Nephron (organoid): ENCODE results near the gene OR14C36.

Experiments
- H3K27ac Mint-ChIP-seq, 3 experiments: 2 replicates each; pipeline ENCODE4 v1.8.0; 2020; ENCODE audit warnings: mixed read lengths in 3 of 3, mild to moderate bottlenecking in 2 of 3, moderate library complexity in 1 of 3
- H3K27me3 Mint-ChIP-seq: 2 replicates; pipeline ENCODE4 v1.8.0; 2021; ENCODE audit warnings: low read depth, mild to moderate bottlenecking, moderate library complexity, mixed read lengths
- H3K36me3 Mint-ChIP-seq: 2 replicates; pipeline ENCODE4 v1.8.0; 2020; ENCODE audit warnings: low read depth, mixed read lengths
- H3K4me1 Mint-ChIP-seq: 2 replicates; pipeline ENCODE4 v1.8.0; 2020; ENCODE audit warnings: mixed read lengths
- H3K4me3 Mint-ChIP-seq, 3 experiments: 2 replicates each; pipeline ENCODE4 v1.8.0; 2020; ENCODE audit warnings: mild to moderate bottlenecking in 3 of 3, mixed read lengths in 3 of 3, moderate library complexity in 2 of 3
- H3K9me3 Mint-ChIP-seq: 2 replicates; pipeline ENCODE4 v1.8.0; 2020; ENCODE audit warnings: mixed read lengths
- TF ChIP-seq, protein P1 (sequence below), 3 experiments: fragments of 200-600 bp; sonication (generic); IDR thresholded peaks; one replicate each; pipeline ENCODE4 v1.5.0; 2021; ENCODE audit warnings: antibody characterized with exemption in 3 of 3; ENCODE audit not compliant: unreplicated experiment in 3 of 3

The OR14C36 gene

DNA sequence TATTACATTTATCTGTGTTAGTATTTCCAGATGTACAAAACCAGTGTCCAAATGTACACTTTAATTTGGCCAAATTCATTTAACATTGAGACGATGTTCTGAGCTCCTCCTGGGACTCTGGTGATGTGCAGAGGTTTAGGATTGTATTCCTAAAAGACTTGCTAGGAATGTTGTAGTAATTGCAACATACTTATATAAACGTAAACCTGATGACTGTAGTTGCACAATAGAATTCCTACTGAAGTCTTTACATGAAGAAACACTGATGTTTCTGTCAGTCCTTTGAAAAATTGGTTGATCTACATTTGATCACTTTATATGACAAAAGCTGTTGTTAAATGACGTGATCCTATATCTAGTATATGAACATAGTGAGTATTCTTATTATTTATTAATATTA is 5.1 kb upstream of the OR14C36 start:
- Mint-ChIP-seq H3K27ac (no peak overlapping the region), H3K4me3 (no peak overlapping the region), H3K36me3 (peaks cover 3% of the 10 kb centered on the region), H3K9me3 (peaks cover 34% of the 10 kb centered on the region), H3K27me3 (no peaks in the 10 kb centered on the region), H3K4me1 (no peaks in the 10 kb centered on the region)
- TF ChIP-seq, protein P1, sequence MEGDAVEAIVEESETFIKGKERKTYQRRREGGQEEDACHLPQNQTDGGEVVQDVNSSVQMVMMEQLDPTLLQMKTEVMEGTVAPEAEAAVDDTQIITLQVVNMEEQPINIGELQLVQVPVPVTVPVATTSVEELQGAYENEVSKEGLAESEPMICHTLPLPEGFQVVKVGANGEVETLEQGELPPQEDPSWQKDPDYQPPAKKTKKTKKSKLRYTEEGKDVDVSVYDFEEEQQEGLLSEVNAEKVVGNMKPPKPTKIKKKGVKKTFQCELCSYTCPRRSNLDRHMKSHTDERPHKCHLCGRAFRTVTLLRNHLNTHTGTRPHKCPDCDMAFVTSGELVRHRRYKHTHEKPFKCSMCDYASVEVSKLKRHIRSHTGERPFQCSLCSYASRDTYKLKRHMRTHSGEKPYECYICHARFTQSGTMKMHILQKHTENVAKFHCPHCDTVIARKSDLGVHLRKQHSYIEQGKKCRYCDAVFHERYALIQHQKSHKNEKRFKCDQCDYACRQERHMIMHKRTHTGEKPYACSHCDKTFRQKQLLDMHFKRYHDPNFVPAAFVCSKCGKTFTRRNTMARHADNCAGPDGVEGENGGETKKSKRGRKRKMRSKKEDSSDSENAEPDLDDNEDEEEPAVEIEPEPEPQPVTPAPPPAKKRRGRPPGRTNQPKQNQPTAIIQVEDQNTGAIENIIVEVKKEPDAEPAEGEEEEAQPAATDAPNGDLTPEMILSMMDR (IDR thresholded peaks at IDR 0.05; ENCODE audit: unreplicated experiment in 3 of 3) = no peak

DNA sequence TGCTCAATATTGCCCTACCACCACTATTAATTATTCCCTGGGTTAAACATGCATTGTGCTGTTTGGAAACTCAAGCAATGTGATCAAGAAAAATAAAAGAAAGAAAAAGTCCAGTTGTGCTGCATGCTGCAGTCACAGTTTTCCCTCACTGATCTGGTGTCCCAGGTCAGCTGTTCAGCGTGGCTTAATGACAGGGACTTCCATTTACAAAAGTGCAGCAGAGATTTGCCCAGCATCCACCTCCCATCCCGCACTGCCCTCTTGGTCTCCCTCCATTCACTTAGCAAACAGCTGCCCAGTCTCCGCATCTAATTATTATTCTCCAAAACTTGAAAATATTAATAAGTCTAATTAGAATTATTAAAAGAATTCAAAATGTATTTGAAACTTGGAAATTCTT is 10.8 kb downstream of the OR14C36 start:
- H3K9me3 Mint-ChIP-seq = peaks cover 28% of the 10 kb centered on the region
- no peak overlapping the region for H3K27ac Mint-ChIP-seq
- TF ChIP-seq, protein P1 (IDR thresholded peaks at IDR 0.05; ENCODE audit: unreplicated experiment in 3 of 3) = no peak
- H3K36me3 Mint-ChIP-seq = no peaks in the 10 kb centered on the region
- H3K4me1 Mint-ChIP-seq = no peaks in the 10 kb centered on the region
- H3K27me3 Mint-ChIP-seq = no peaks in the 10 kb centered on the region
- H3K4me3 Mint-ChIP-seq = no peak overlapping the region

DNA sequence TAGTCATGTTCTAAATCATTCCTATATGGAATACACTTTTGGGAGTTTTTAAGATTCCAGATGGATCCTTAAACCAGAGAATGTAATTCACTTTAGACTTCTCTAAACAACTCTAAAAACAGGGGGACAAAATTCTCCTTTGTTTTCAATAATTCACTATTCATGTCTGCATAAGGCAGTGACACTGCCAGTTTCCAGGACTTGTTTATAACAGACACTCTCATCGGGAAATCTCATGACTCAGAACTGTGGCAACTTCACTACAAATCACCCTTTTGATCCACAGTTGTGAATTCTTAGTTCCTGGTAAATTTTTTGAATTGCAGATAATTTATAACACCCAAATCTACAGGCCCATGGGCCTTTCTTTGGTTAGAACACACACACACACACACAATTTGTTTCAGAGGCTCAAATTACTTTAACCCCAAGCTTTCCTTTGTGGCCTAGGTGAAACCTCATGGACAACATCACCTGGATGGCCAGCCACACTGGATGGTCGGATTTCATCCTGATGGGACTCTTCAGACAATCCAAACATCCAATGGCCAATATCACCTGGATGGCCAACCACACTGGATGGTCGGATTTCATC is 12.6 kb downstream of the OR14C36 start, which contains the start of gene OR2T4:
TSS of gene OR2T4 (plus strand) at position 545 of the 595 bp plus-strand sequence. CDS start at position 545, 0 bp downstream.
- TF ChIP-seq, protein P1 (IDR thresholded peaks at IDR 0.05; ENCODE audit: unreplicated experiment in 3 of 3) = no peak
- H3K27me3 Mint-ChIP-seq = no peaks in the 10 kb centered on the region
- no peak within 1 kb of the TSS for H3K27ac Mint-ChIP-seq
- no peaks in the 10 kb centered on the region for H3K36me3 Mint-ChIP-seq
- no peaks in the 10 kb centered on the region for H3K4me1 Mint-ChIP-seq
- H3K4me3 Mint-ChIP-seq = no peak within 1 kb of the TSS
- H3K9me3 Mint-ChIP-seq = peaks cover 35% of the 10 kb centered on the region

DNA sequence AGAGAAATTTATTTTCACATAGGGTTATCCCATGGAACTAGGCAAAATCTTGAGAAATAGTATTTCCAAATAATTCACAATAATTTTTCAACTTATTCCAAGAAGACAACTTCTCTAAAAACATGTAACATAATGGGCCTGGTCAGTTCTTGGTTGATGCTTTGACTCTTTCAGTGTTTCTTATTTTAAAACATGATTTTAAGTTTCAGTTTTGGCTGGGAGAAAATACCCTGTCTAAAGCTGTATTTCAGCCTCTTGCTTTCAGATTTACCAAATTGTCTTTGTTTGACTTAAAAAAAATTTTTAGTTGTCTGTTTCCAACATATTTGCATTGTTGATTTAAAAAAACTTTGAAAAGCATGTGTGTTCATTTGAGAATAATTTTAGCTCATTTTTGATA is 18.0 kb downstream of the OR14C36 start:
- no peaks in the 10 kb centered on the region for H3K4me1 Mint-ChIP-seq
- H3K9me3 Mint-ChIP-seq = peaks cover 53% of the 10 kb centered on the region
- no peaks in the 10 kb centered on the region for H3K36me3 Mint-ChIP-seq
- no peak overlapping the region for H3K4me3 Mint-ChIP-seq
- no peak overlapping the region for H3K27ac Mint-ChIP-seq
- H3K27me3 Mint-ChIP-seq = no peaks in the 10 kb centered on the region
- TF ChIP-seq, protein P1 (IDR thresholded peaks at IDR 0.05; ENCODE audit: unreplicated experiment in 3 of 3) = no peak

DNA sequence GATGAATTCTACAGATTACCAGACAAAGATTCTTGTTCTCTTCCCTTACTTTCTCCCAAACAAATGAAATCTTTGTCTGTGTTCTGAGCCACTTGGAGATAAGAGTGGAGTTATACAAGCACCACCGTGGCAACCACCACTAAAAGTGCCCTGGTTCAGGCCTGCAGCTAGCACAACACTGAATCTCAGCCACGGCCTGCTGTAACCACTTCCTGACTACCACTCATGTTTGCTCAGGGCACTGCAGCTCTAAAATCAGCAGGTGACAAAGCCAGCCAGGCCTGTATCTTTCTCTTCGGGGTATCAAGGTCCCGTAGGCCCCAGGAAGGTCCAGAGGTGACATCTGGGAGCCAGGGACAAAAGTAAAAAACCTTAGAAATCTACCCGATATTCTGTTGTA is 23.8 kb downstream of the OR14C36 start:
- H3K9me3 Mint-ChIP-seq = peaks cover 69% of the 10 kb centered on the region

More for the DNA sequence above, 23.8 kb downstream of the OR14C36 start:
- Mint-ChIP-seq H3K4me1 (no peaks in the 10 kb centered on the region), H3K36me3 (no peaks in the 10 kb centered on the region), H3K4me3 (no peak overlapping the region), H3K27ac (no peak overlapping the region), H3K27me3 (no peaks in the 10 kb centered on the region)
- TF ChIP-seq, protein P1 (IDR thresholded peaks at IDR 0.05; ENCODE audit: unreplicated experiment in 3 of 3) = no peak
